Adrenal gland (tissue), 5 donors: ENCODE measurements around the gene MRAS.

Experiments
- POLR2A ChIP-seq, 2 donors: fragments of 450-650 bp; IDR thresholded peaks; one replicate each; pipeline ENCODE4 v1.6.1; 2017; ENCODE audit warnings: antibody characterized with exemption in 2 of 2, mild to moderate bottlenecking in 2 of 2, moderate library complexity in 1 of 2
- TF ChIP-seq, protein P1 (sequence below), 6 experiments: fragments of 450-650 bp in 4 of 6; fragments of 200-600 bp in 2 of 6; sonication (generic) in 1 of 6; IDR thresholded peaks; 1 replicate in 5 of 6; 2 replicates in 1 of 6; pipeline versions ENCODE4 v1.5.1 to v1.8.0; 2016 to 2021; ENCODE audit warnings: antibody characterized with exemption in 6 of 6, mild to moderate bottlenecking in 2 of 6, moderate library complexity in 1 of 6
- donor health status: DM: no; HTN: no; CAD: no.

DNA sequence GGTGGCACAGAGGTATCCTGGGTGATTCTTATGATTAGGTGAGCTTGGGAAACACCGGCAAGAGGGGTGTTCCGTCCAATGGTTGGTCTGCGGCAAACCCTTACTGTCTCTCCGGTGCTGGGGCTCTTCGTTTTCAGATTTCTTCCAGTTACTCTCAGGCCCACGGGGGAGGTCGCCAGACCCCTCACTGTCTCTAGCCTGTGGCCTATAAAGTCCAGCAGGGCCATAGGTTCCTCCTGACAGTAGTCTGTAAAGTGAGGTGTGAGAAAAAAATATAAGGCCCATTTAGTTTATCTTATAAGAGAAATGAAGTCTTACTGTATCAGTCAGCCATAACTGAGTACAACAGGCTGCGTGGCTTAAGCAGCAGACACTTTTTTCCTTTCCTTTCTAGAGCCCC lies 87.5 kb downstream of the MRAS start:
- TF ChIP-seq, protein P1, sequence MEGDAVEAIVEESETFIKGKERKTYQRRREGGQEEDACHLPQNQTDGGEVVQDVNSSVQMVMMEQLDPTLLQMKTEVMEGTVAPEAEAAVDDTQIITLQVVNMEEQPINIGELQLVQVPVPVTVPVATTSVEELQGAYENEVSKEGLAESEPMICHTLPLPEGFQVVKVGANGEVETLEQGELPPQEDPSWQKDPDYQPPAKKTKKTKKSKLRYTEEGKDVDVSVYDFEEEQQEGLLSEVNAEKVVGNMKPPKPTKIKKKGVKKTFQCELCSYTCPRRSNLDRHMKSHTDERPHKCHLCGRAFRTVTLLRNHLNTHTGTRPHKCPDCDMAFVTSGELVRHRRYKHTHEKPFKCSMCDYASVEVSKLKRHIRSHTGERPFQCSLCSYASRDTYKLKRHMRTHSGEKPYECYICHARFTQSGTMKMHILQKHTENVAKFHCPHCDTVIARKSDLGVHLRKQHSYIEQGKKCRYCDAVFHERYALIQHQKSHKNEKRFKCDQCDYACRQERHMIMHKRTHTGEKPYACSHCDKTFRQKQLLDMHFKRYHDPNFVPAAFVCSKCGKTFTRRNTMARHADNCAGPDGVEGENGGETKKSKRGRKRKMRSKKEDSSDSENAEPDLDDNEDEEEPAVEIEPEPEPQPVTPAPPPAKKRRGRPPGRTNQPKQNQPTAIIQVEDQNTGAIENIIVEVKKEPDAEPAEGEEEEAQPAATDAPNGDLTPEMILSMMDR (IDR thresholded peaks at IDR 0.05), result no peak
- no peak for TF ChIP-seq POLR2A (IDR thresholded peaks at IDR 0.05)
